Measurements from ENCODE around the gene GGT6.

GGT6 gene

GRCh38 chr17:4514779-4515178 is 45.6 kb downstream of the GGT6 start:
- TF ChIP-seq CTCF (IDR thresholded peaks at IDR 0.05; ENCODE audit: low read depth, low read length), result no peak
- H3K27me3 ChIP-seq, result no peaks in the 10 kb centered on the region
- no peaks in the 10 kb centered on the region for H3K9me3 ChIP-seq
- no peak for DNase-seq
- H3K36me3 ChIP-seq, result no peaks in the 10 kb centered on the region
- no peaks in the 10 kb centered on the region for H3K4me1 ChIP-seq
- H3K4me3 ChIP-seq (ENCODE audit: low read depth, low read length), result no peak overlapping the region

GRCh38 chr17:4514206-4514605 is 46.2 kb downstream of the GGT6 start:
- TF ChIP-seq CTCF (IDR thresholded peaks at IDR 0.05; ENCODE audit: low read depth, low read length), result no peak
- DNase-seq, result no peak

GRCh38 chr17:4513113-4514032 is 47.0 kb downstream of the GGT6 start:
- TF ChIP-seq CTCF (IDR thresholded peaks at IDR 0.05; ENCODE audit: low read depth, low read length), result no peak
- no peak for DNase-seq
- H3K9me3 ChIP-seq, result no peaks in the 10 kb centered on the region
- no peak overlapping the region for H3K4me3 ChIP-seq (ENCODE audit: low read depth, low read length)
- H3K4me1 ChIP-seq, result no peaks in the 10 kb centered on the region
- H3K27me3 ChIP-seq, result no peaks in the 10 kb centered on the region
- no peaks in the 10 kb centered on the region for H3K36me3 ChIP-seq

More at GRCh38 chr17:4514206-4514605, 46.2 kb downstream of the GGT6 start:
- no peaks in the 10 kb centered on the region for H3K9me3 ChIP-seq
- no peaks in the 10 kb centered on the region for H3K27me3 ChIP-seq
- no peaks in the 10 kb centered on the region for H3K4me1 ChIP-seq
- no peaks in the 10 kb centered on the region for H3K36me3 ChIP-seq
- H3K4me3 ChIP-seq (ENCODE audit: low read depth, low read length), result no peak overlapping the region

GRCh38 chr17:4512156-4513112 is 47.9 kb downstream of the GGT6 start:
- no peaks in the 10 kb centered on the region for H3K27me3 ChIP-seq
- H3K4me1 ChIP-seq, result no peaks in the 10 kb centered on the region
- no peaks in the 10 kb centered on the region for H3K9me3 ChIP-seq
- H3K36me3 ChIP-seq, result no peaks in the 10 kb centered on the region
- no peak overlapping the region for H3K4me3 ChIP-seq (ENCODE audit: low read depth, low read length)
- no peak for DNase-seq
- no peak for TF ChIP-seq CTCF (IDR thresholded peaks at IDR 0.05; ENCODE audit: low read depth, low read length)

GRCh38 chr17:4511199-4511932 is 49.0 kb downstream of the GGT6 start:
- H3K36me3 ChIP-seq, result no peaks in the 10 kb centered on the region
- no peak overlapping the region for H3K4me3 ChIP-seq (ENCODE audit: low read depth, low read length)
- no peak for DNase-seq
- no peaks in the 10 kb centered on the region for H3K9me3 ChIP-seq
- no peaks in the 10 kb centered on the region for H3K4me1 ChIP-seq
- TF ChIP-seq CTCF (IDR thresholded peaks at IDR 0.05; ENCODE audit: low read depth, low read length), result no peak
- no peaks in the 10 kb centered on the region for H3K27me3 ChIP-seq

All from BE2C (cell line).